ENCODE results near the gene TTYH3. TPM values are rescaled to one million over a fixed set of nuclear protein-coding genes. Genes with fewer than 3 reads are reported as not detected.

The TTYH3 gene
- total RNA-seq, 1 experiment from 2014 or later: 278 TPM

DNA sequence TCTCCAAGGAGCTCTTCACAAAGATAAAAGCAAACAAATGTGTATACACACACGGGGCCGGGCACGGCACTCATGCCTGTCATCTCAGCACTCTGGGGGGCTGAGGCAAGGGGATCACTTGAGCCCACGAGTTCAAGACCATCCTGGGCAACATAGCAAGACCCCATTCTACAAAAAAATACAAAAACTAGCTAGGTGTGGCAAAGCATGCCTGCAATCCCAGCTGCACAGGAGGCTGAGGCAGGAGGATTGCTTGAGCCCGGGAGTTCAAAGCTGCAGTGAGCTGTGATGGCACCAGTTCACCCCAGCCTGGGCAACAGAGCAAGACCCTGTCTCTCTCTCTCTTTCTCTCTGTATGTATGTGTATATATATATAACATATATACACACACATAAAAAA, 22.3 kb downstream of the TTYH3 start:
- Histone ChIP-seq H3K4me3 (ENCODE audit: low read depth in 2 of 2, low read length in 2 of 2) (no peak overlapping the region), H3K27me3 (ENCODE audit: control insufficient read depth, insufficient read depth, low read length) (no peaks in the 10 kb centered on the region), H3K27ac (ENCODE audit: low read length) (no peak overlapping the region), H3K36me3 (ENCODE audit: control insufficient read depth, insufficient read depth, low read length) (peaks cover 3% of the 10 kb centered on the region; the same call in 1 of the 2 replicates), H3K4me1 (ENCODE audit: control insufficient read depth, insufficient read depth, low read length) (no peaks in the 10 kb centered on the region), H3K9me3 (ENCODE audit: control insufficient read depth, insufficient read depth, low read depth, low read length) (no peaks in the 10 kb centered on the region)
- ATAC-seq: no peak
- ChIA-PET POLR2A (no interaction called here), CTCF (interaction anchor here (0.6 kb wide), 1 partner anchor 33 kb away, joined by 3 read pairs; no protein-coding TSS in a partner anchor)
- intact Hi-C loops (cut with micrococcal nuclease; ENCODE audit: unreplicated experiment): no loop called here
- in situ Hi-C loops (cut with HindIII; ENCODE audit: low pct_unique_long_range_greater_than_20kb, low sequenced_read_pairs): no loop called here
- DNase-seq (ENCODE audit: low read depth, low spot score): no peak
- no TSS peak for BruUV-seq (replicated peaks)
- TF ChIP-seq SIN3A (IDR thresholded peaks at IDR 0.05; ENCODE audit: borderline replicate concordance, insufficient read depth, low read depth, low read length) (no peak), POLR2AphosphoS5 (IDR thresholded peaks at IDR 0.05; ENCODE audit: low read depth, low read length) (no peak), TCF7L2 (IDR thresholded peaks at IDR 0.05; ENCODE audit: low read depth, low read length) (no peak)
- TF ChIP-seq, protein P1, sequence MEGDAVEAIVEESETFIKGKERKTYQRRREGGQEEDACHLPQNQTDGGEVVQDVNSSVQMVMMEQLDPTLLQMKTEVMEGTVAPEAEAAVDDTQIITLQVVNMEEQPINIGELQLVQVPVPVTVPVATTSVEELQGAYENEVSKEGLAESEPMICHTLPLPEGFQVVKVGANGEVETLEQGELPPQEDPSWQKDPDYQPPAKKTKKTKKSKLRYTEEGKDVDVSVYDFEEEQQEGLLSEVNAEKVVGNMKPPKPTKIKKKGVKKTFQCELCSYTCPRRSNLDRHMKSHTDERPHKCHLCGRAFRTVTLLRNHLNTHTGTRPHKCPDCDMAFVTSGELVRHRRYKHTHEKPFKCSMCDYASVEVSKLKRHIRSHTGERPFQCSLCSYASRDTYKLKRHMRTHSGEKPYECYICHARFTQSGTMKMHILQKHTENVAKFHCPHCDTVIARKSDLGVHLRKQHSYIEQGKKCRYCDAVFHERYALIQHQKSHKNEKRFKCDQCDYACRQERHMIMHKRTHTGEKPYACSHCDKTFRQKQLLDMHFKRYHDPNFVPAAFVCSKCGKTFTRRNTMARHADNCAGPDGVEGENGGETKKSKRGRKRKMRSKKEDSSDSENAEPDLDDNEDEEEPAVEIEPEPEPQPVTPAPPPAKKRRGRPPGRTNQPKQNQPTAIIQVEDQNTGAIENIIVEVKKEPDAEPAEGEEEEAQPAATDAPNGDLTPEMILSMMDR (IDR thresholded peaks at IDR 0.05): no peak
- TF ChIP-seq, protein P2, sequence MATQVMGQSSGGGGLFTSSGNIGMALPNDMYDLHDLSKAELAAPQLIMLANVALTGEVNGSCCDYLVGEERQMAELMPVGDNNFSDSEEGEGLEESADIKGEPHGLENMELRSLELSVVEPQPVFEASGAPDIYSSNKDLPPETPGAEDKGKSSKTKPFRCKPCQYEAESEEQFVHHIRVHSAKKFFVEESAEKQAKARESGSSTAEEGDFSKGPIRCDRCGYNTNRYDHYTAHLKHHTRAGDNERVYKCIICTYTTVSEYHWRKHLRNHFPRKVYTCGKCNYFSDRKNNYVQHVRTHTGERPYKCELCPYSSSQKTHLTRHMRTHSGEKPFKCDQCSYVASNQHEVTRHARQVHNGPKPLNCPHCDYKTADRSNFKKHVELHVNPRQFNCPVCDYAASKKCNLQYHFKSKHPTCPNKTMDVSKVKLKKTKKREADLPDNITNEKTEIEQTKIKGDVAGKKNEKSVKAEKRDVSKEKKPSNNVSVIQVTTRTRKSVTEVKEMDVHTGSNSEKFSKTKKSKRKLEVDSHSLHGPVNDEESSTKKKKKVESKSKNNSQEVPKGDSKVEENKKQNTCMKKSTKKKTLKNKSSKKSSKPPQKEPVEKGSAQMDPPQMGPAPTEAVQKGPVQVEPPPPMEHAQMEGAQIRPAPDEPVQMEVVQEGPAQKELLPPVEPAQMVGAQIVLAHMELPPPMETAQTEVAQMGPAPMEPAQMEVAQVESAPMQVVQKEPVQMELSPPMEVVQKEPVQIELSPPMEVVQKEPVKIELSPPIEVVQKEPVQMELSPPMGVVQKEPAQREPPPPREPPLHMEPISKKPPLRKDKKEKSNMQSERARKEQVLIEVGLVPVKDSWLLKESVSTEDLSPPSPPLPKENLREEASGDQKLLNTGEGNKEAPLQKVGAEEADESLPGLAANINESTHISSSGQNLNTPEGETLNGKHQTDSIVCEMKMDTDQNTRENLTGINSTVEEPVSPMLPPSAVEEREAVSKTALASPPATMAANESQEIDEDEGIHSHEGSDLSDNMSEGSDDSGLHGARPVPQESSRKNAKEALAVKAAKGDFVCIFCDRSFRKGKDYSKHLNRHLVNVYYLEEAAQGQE (IDR thresholded peaks at IDR 0.05; ENCODE audit: insufficient read depth in 1 of 2, low read depth in 2 of 2, low read length in 1 of 2): no peak

DNA sequence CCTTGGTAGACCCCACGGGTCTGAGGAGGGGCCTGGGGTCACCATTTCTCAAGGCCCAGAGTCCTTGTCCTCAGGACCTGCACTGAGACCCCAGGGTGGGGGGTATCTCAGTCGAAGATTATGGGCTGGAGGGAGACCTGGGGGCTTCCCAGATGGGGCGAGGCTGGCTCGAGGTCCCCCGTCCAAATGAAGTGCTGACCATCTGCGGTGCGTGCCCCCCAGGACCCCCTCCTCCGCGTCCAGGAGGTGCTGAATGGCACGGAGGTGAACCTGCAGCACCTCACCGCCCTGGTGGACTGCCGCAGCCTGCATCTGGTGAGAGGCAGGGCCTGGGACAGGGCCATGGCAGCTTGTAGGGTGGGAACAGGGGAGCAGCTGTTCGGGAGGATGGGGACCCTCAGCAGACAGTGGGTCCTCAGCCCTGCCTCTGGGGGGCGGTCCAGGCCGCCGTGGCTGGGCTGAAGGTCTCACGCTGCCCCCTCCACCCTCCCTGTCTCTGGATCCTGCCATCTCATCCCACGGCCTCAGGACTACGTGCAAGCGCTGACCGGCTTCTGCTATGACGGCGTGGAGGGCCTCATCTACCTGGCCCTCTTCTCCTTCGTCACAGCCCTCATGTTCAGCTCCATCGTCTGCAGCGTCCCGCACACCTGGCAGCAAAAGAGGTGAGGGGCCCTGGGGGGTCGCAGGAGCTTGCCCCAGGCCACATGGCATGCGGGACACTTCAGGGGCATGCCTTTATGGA, 24.3 kb downstream of the TTYH3 start:
- no peak overlapping the region for H3K27ac ChIP-seq (ENCODE audit: low read length)
- H3K4me3 ChIP-seq (ENCODE audit: low read depth in 2 of 2, low read length in 2 of 2): no peak overlapping the region
- no peaks in the 10 kb centered on the region for H3K27me3 ChIP-seq (ENCODE audit: control insufficient read depth, insufficient read depth, low read length)
- TF ChIP-seq SIN3A (IDR thresholded peaks at IDR 0.05; ENCODE audit: borderline replicate concordance, insufficient read depth, low read depth, low read length): no peak
- no peak for TF ChIP-seq TCF7L2 (IDR thresholded peaks at IDR 0.05; ENCODE audit: low read depth, low read length)
- TF ChIP-seq, protein P2 (IDR thresholded peaks at IDR 0.05; ENCODE audit: insufficient read depth in 1 of 2, low read depth in 2 of 2, low read length in 1 of 2): no peak
- TF ChIP-seq POLR2AphosphoS5 (IDR thresholded peaks at IDR 0.05; ENCODE audit: low read depth, low read length): no peak
- TF ChIP-seq, protein P1 (IDR thresholded peaks at IDR 0.05): no peak
- in situ Hi-C loops (cut with HindIII; ENCODE audit: low pct_unique_long_range_greater_than_20kb, low sequenced_read_pairs) (no loop called here), intact Hi-C loops (cut with micrococcal nuclease; ENCODE audit: unreplicated experiment) (no loop called here)
- no peaks in the 10 kb centered on the region for H3K9me3 ChIP-seq (ENCODE audit: control insufficient read depth, insufficient read depth, low read depth, low read length)
- ATAC-seq: no peak
- no peak for DNase-seq (ENCODE audit: low read depth, low spot score)
- H3K4me1 ChIP-seq (ENCODE audit: control insufficient read depth, insufficient read depth, low read length): no peaks in the 10 kb centered on the region; the same call in 1 of the 2 replicates
- no TSS peak for BruUV-seq (replicated peaks)
- ChIA-PET POLR2A (no interaction called here), CTCF (no interaction called here)
- peaks cover 3% of the 10 kb centered on the region; the same call in 1 of the 2 replicates for H3K36me3 ChIP-seq (ENCODE audit: control insufficient read depth, insufficient read depth, low read length)

All from Panc1 (cell line).